T-helper 9 cell (primary cell): ENCODE data around the gene GPHN.
"Not testable (repeated sequence)": the region's sequence is repeated elsewhere in the genome, so short reads cannot be mapped to it uniquely, and the experiment has no call there.

Experiments
- DNase-seq: peaks from one replicate; pipeline ENCODE4 v3.0.0-alpha.2; 2020

Gene GPHN

DNA sequence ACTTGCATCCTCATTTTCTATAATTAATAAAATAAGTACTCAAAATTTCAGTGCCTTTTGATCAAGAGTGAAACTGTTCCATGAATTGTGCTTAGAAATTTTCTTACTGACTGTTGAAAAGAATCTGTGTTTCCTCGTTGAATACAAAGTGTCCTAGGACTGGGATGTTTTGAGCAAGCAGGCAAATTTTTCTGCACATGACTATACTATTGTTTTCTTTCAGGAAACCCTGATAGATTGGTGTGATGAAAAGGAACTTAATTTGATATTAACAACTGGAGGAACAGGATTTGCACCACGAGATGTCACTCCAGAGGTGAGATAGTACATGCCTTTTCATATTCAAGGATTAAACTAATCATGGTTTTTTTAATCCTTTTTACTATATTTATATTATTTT lies 316.3 kb downstream of the GPHN start:
- DNase-seq, result no peak

DNA sequence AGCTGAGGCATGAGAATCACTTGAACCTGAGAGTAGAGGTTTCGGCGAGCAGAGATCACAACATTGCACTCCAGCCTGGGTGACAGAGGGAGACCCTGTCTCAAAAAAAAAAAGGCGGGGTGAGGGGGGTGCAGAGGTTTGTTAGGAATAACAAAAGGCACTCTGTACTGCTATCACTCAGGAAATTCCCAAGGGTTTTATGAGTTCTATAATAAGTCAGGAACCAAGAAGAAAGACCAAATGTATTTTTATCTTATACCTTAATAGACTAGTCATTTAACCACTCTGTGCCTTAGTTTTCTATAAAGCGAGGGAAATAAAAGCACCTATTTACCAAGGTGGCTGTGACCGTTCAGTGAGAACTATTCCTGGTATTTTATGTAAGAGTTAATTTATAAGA lies 319.2 kb downstream of the GPHN start:
- no peak for DNase-seq

GRCh38 chr14:66831173-66831572 lies 323.2 kb downstream of the GPHN start:
- DNase-seq, result no peak

DNA sequence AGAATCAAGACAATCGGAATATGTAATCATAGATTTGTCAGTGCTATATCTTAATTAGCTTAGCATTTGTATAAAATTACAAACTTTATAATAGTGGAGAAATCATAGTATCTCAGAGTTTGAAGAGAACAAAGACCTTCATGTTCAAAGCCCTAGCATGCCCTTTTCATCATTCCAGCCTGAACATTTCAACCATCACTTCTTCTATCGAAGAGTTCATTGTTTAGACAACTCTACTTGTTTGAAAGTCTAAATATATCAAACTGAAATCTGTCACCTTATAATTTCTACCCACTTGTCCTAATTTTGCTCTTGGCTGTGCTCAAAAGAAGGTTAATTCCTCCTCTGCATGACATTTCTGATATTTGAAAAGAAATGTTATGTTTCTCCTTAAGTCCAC lies 325.9 kb downstream of the GPHN start:
- DNase-seq, result no peak

- not testable (repeated sequence) for DNase-seq
These were observed 329.5 kb downstream of the GPHN start for GRCh38 chr14:66837436-66837835.

DNA sequence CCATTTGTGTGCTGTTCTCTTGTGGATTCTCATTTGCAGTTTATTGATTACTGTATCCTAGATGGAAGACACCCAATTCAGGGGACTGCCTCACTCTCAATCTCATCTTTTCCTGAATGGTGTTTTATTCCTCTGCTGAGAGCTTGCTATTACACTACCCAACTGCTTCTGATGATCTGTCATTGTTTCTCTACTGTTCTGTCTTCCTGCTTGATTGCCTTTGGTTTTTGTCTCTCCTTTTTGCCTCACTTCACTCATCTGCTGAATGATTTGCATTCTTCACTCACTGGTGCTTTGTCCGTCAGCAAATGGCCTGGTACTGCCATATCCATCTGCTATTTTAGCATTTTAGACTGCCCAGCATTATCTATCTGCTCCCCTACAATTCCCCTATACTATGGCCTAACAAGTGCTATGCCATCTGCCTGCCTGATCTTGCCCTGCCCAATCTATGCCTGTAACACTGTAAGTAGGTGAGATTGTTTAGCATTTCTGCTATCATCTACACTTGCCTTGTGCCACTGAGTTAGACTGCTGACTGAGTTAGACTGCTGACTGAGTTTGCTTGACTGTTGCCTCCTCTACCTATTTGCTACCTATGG lies 335.1 kb downstream of the GPHN start:
- DNase-seq, result no peak

- DNase-seq, result no peak
These were observed 342.4 kb downstream of the GPHN start for GRCh38 chr14:66850258-66850888.

GRCh38 chr14:66853311-66853710 lies 345.4 kb downstream of the GPHN start:
- DNase-seq, result no peak

DNA sequence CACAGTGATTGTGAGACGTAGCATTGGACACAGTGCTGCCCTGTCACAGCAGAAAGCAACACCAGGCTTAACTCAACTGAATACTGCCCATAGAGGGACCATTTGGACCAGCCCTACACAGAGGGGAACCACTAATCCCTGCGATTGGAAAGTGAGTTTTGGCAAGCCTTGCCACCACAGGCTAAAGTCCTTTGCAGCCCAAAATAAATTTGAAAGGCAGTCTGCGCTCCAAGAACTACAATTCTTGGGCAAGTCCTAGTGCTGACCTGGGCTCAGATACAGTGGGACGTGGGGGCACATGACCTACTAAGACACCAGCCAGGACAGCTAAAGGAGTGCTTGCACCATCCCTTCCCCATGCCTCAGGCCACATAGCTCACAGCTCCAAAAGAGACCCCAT lies 349.9 kb downstream of the GPHN start:
- DNase-seq, result no peak

- no peak for DNase-seq
These were observed 351.2 kb downstream of the GPHN start for GRCh38 chr14:66859063-66859671.

- DNase-seq, result no peak
These were observed 373.6 kb downstream of the GPHN start for GRCh38 chr14:66881596-66881995.

- DNase-seq, result no peak
These were observed 376.2 kb downstream of the GPHN start for GRCh38 chr14:66884149-66884548.

- DNase-seq, result no peak
These were observed 392.8 kb downstream of the GPHN start for GRCh38 chr14:66900719-66901118.

DNA sequence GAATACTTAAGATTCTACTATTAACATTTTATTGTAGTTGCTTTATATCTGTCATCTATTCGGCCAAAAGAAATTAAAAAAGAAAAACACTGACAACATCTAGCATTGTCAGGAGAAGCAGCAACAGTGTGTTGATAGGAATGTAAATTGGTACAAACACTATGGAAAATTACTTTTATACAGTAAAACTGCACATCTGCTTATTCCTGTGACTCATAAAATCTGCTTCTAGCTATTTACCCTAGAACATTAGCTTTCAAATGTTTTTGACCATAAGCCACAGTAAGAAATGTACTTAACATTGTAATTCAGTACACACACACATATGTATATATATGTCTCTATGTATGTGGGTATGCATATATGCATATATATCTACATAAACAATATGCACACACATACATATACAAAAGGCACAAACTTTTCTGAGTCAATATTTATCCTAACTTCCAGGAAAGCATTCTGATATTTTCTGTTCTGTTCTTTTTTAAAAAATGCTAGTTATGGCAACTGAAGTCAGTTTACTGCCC lies 402.4 kb downstream of the GPHN start:
- DNase-seq, result no peak

DNA sequence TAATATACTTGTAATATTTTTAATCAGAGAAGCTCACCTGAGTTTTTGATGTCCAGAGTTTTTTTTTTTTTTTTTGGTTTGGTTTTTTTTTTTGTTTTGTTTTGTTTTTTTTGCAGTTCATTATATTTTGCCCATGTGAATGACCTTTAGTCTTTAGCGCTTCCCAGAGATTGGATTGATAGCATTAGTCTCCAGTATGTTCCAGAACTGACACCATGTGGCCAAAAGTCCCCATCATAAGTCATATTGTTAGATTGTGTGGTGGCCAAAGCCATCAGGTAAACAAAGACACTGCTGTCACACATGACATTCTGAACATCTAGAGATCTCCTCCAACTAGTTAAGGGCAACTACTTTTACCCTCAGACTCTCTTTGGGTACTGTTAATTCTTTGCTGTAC lies 408.5 kb downstream of the GPHN start:
- DNase-seq, result no peak

- no peak for DNase-seq
These were observed 410.6 kb downstream of the GPHN start for GRCh38 chr14:66918527-66918926.

DNA sequence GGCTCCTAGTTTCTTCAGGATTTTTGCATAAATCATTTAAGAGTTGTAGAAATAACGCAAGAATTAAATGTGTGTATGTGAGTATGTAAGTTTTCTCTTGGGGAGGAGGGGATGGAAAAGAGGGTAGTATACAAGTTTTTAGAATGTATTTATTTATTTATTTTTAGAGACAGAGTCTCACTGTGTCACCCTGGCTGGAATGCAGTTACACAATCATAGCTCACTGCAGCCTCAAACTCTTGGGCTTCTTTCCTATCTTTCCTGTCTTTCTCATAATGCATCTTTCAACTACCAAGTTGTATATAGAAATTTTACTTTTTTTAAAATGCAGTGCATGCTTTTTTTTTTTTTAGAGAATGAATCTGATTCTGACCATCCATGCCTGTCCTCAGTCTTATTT lies 412.2 kb downstream of the GPHN start:
- no peak for DNase-seq

GRCh38 chr14:66923251-66923650 lies 415.3 kb downstream of the GPHN start:
- no peak for DNase-seq

GRCh38 chr14:66939409-66939808 lies 431.5 kb downstream of the GPHN start:
- DNase-seq, result no peak

- no peak for DNase-seq
These were observed 436.9 kb downstream of the GPHN start for GRCh38 chr14:66944872-66945271.

GRCh38 chr14:66955159-66955558 lies 447.2 kb downstream of the GPHN start:
- no peak for DNase-seq

DNA sequence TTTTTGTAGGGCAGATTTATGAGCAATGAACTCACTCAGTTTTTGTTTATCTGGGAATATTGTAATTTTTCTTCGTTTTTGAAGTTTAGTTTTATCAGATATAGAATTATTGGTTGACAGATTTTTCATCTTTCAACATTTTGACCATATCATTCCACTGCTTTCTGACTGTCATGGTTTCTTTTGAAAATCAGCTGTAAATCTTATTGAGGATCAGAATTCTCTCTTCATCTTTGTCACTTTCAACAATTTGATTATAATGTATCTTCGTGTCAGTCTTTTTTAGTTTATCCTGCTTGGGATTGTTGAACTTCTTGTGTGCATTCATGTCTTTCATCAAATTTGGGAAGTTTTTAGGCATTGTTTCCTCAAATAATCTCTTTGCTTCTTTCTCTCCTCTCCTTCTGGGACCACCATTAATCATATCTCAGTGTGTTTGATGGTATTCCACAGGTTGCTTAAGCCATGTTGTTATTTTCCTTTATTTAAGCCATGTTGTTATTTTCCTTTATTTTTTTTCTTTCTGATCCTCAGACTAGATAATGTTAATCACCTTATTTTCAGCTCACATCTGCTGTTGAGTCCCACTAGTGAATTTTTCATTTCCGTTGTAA lies 451.6 kb downstream of the GPHN start:
- DNase-seq, result no peak

GRCh38 chr14:66965831-66966230 lies 457.9 kb downstream of the GPHN start:
- DNase-seq, result no peak

DNA sequence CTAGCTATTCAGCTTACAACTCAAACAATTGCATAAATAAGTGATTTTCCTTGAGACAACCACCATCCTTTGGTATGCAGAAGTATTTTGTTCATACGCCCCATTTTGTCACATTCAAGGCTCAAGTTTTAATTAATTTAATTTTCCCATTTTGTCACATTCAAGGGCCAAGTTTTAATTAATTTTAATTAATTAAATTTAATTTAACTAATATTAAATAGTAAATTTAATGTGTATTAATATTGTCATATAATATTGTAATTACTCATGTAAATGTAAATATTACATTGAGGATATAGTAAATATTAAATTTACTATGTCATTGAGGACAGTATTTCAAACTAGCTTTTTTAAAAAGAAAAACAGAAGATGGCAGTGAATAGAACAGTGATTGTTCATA lies 464.5 kb downstream of the GPHN start:
- DNase-seq, result no peak
